Measurements from ENCODE around the gene NKPD1.

Gene NKPD1, protein sequence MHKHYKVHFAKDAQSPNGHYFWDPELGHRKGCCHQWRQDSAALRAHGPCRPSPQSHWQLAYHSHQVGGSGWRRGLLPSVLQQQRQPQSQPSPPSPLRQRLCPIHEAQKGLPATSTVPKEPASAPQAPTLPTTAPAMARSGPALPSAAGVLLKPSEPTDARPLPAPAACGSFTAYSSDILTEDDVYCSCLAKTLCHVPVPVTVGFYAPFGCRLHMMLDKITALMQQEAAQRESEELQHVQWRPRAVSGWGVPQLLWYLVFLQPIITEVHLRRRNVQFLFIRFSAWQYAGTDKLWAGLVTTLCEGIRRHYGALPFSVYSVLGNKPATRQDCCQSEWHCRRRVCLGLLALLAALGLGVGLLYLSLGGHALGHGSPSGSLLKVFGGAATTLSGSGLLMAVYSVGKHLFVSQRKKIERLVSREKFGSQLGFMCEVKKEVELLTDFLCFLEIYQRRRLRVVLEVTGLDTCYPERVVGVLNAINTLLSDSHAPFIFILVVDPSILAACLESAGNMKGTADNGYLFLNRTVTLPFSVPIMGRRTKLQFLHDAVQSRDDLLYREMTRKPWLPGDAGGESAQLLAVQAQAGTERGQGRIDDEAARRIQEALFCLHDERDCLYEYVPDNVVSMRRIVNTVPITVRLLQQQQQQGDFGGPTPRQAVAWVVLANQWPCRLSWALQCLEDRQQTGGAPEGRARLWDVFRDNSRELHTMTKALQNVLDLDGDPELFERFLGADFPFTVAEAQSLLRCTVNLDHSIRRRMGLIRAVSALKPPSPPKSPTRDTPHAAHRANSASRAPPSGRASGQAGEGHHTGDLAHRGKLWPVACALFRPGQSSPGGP
- 0 to 0.15 (median 0) reads per million in 18 experiments for total RNA-seq

DNA sequence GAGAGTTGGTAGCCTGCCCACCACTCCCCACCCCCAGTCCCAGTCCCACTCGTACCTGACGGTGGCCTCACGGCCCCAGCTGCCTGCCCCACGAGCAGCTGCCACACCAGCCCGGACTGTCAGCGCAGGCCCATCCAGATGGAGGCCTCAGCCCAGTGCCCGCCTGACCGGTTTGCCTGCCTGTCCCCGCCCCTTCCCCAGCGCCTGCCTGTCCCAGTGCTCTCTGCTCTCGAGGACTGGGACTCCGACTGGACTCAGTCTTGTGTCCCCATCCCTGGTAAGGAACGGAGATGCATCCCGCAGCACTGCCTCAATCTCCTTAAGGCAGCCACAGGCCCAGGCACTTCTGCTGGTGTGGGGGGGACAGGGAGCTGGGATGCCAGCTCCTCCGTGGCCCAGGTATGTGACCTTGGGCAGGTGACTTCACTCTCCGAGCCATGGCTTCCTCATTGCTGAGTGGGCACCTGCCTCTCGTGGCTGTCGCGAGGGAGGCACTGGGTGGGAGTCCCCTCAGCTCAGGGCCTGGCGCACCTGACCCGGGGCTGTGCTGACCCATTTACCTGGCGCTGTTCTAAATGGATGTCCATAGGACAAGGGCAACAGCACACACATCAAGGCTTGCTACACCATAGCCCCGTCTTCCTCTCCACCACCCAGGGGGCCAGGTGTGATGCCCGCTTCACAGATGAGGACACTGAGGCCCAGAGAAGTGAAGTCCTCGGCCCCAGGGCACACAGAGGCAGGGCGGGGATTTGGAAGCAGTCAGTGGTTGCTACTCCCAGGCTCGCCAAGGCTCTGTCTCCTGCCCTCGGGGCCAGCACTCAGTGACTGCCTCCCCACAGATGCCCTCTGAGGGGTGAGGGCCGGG is at the start of gene NKPD1:
TSS of gene NKPD1 (minus strand) at position 113 of the 868 bp plus-strand sequence. CDS start 832 bp downstream, outside the sequence.
- no peak for DNase-seq

DNA sequence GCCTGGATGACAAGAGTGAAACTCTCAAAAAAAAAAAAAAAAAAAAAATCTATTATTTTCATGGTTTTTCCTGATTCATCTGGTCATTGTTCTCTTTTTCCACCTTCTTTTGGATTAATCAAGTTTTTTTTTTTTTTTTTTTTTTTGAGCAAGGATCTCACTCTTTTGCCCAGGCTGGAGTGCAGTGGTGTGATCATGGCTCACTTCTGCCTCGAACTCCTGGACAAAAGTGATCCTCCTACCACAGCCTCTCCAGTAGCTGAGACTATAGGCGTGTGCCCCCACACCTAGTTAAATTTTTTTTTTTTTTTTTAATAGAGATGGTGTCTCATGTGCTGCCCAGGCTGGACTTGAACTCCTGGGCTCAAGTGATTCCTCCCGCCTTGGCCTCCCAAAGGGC is 45.5 kb upstream of the NKPD1 start:
- DNase-seq, result no peak

DNA sequence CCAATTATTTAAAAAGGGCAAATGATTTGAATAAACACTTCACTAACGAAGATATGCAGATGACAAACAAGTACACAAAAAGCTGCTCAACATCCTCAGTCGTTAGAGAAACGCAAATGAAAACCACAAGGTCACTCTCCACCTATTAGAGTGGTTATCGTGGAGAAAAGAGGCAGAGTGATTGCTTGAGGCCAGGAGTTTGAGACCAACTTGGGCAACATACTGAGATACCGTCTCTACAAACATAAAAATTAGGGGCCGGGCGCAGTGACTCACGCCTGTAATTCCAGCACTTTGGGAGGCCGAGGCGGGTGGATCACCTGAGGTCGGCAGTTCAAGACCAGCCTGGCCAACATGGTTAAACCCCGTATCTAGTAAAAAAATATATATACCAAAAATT is 45.0 kb upstream of the NKPD1 start:
- no peak for DNase-seq

DNA sequence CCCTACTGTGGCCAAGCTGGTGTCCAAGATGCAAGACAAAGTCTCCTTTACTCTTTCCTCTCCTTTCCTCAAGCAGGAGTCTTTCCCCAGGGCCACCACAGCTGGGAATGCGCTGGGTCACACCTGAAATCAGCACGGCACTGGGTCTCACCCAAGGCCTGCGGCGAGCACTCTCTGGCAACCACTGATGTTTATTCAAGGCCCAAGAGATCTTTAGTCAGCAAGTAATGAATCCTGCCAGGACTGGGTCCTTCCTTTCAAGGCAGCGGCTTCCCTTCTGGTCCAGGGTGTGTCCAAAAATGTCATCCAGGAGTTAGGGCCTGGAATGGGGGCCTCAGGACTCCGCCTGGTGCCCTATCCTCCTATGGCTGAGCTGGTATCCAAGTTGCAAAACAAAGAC is 41.9 kb upstream of the NKPD1 start:
- DNase-seq, result no peak

DNA sequence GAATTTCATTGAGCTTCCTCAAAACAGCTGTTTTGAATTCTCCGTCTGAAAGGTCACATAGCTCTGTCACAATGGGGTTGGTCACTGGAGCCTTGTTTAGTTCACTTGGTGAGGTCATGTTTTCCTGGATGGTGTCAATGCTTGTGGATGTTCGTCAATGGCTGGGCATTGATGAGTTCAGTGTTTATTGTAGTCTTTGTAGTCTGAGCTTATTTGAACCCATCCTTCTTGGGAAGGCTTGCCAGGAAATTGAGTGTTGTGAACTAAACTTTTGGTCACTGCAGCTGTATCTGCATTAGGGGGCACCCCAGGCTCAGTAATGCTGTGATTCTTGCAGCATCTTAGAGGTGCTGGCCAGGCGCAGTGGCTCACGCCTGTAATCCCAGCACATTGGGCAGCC is 39.8 kb upstream of the NKPD1 start:
- peak in 1 of 2 donors; percentile 57 for DNase-seq

DNA sequence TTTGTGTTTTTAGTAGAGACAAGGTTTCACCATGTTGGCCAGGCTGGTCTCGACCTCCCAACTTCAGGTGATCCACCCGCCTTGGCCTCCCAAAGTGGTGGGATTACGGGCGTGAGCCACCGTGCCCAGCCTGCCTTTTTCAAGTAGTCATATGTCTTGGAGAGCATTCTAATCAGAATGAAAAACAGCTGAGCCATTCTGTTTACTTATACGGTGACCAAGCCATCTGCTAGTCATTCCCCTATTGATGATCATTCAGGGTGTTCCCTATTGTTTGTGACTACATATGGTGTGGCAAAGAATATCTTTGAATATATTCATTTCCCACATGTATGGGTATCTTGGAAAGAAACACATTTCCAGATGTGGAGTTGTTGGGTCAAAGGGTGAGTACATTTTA is 35.0 kb upstream of the NKPD1 start:
- DNase-seq, result no peak

DNA sequence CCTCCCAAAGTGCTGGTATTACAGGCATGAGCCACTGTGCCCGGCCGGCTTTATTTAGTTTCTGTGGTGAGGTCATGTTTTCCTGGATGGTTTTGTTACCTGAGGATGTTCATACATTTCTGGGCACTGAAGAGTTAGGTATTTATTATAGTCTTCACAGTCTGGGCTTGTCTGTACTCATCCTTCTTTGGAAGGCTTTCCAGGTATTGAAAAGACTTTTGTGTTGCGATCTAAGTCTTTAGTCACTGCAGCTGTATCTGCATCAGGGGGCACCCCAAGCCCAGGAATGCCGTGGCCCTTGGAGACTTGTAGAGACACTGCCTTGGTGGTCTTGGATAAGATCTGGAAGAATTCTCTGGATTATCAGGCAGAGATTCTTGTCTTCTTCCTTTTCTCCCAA is 30.6 kb upstream of the NKPD1 start:
- DNase-seq, result no peak

DNA sequence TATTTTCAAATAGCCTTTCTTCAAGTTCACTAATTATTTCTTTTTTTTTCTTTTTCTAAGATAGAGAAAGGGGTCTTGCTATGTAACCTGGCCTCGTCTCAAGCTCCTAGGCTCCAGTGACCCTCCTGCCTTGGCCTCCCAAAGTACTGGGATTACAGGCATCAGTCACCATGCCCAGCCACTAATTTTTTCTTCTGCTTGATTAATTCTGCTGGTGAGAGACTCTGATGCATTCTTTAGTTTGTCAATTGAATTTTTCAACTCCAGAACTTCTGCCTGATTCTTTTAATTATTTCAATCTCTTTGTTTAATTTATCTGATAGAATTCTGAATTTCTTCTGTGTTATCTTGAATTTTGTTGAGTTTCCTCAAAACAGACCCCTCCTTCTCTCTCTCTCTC is 29.2 kb upstream of the NKPD1 start:
- DNase-seq, result no peak

DNA sequence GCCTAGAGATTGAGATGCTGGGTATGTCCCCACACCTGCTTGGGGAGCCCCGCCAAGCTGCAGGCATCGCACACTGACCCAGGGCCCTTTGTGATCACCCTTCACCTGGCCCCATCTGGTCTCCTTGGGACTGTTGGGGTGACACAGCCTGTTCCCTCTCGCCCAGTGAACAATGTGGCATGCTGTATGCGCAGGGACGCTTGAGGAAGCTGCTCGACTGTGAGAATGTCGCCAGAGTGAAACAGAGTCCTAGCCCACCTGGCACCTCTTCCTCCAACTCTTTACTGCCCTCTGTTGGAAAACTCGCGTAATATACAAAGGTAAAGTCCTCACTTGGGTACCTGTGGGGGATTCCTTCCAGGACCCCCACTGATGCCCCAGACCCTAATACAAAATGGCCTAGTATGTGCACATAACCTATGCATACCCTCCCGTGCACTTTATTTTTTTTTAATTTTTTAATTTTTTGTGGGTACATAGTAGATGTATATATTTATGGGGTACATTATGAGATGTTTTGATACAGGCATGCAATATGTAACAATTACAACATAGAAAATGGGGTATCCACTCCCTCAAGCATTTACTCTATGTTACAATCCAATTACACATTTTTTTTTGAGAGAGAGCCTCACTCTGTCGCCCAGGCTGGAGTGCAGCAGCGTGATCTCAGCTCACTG is 26.8 kb upstream of the NKPD1 start:
- DNase-seq, result no peak

DNA sequence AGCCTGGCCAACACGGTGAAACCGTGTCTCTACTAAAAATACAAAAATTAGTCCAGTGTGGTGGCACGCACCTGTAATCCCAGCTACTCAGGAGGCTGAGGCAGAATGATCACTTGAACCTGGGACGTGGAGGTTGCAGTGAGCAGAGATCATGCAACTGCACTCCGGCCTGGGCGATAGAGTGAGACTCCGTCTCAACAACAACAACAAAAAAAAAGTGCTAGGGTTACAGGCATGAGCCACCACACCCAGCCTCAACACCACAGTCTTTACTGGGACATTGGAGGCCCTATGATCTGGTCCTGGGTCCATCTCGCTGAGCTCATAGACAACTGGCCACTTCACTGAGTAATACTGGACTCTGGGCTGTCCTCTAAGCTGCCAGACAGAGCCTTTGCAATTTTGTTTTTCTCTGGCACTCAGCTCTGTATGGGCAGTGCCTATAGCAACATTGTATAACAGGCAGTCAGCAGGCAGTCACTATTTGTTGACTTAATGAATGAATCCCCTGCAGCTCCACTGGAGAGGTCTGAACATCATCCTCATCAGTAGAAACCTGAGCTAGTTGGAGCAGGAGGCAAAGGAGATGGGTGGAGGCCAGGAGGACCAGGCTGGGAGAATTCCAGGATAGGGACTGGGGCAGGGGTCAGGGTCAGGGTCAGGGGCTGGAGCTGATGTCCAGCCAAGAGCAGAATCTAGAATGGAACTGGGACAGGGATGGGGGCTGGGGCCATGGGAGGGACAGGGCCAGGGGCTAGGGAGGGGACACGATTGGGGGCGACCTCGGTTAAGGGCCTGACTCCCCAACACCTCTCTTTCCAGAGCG is 25.9 kb upstream of the NKPD1 start:
- no peak for DNase-seq

DNA sequence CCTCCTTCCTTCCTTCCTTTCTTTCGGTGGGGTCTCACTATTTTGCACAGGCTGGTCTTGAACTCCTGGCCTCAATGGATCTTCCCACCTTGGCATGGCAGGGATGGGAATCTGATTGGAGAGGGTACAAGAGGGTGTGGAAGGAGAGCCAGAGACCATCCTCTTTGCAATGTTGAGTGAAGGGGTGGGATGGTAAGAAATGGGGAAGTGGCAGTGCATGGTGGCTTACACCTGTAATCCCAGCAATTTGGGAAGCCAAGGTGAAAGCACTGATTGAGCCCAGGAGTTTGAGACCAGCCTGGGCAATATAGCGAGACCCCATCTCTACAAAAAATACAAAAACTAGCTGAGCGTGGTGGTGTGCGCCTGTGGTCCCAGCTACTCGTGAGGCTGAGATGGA is 23.3 kb upstream of the NKPD1 start:
- DNase-seq, result no peak

DNA sequence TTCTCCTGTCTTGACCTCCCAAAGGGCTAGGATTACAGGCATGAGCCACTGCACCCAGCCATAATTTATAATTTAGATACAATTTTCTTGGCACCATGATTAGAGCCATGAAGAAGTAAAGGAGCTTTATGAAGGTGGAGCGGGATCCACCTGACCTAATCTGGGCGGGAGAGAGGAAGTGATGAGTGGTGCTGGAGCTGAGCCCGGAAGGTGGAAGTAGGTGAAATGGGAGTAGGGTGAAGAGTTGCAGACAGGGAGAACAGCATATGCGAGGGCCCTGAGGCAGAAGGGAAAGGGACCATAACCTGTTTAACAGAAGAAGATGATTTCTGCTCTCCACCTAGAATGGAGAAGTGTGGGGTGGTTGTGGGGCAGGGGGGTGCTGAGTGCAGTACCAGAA is 22.0 kb upstream of the NKPD1 start:
- DNase-seq, result peak in 1 of 2 donors; percentile 18

DNA sequence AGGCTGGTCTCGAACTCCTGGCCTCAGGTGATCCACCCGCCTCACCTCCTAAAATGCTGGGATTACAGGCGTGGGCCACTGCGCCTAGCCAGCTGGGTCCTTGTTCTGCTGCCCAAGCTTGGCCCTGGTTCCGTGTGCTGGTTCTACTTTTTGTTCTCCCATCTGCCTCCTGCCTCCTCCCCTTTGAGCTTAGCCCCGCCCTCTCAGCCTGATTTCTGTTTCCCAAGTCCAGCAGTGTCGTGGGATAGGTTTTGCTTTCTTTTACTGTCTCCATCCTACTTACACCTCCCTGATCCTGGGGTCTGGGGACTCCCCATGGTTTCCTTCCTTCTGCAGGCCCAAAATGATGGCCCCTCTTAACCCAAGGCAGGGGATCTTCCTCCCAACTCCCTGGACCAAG is 20.2 kb upstream of the NKPD1 start:
- DNase-seq, result peak in 1 of 2 donors; percentile 14

DNA sequence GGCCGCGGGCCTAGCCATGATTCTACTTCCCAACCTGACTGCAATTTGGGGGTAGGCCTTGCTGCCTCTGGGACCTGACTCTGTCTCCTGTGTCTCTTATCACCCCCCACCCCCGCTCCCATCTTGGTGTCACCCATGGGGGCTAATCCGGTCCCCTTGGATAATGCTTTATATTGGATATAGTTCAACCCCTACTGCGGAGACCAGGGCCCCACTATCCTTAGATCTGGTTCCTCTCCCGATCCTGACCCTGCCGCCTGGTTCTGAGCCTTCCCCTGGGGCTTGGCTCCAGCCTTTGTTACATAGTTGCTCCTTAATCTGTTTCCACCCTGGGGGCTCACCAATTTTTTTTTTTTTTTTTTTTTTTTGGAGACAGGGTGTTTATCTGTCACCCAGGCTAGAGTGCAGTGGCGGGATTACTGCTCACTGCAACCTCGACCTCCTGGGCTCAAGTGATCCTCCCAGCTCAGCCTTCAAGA is 19.1 kb upstream of the NKPD1 start:
- no peak for DNase-seq

DNA sequence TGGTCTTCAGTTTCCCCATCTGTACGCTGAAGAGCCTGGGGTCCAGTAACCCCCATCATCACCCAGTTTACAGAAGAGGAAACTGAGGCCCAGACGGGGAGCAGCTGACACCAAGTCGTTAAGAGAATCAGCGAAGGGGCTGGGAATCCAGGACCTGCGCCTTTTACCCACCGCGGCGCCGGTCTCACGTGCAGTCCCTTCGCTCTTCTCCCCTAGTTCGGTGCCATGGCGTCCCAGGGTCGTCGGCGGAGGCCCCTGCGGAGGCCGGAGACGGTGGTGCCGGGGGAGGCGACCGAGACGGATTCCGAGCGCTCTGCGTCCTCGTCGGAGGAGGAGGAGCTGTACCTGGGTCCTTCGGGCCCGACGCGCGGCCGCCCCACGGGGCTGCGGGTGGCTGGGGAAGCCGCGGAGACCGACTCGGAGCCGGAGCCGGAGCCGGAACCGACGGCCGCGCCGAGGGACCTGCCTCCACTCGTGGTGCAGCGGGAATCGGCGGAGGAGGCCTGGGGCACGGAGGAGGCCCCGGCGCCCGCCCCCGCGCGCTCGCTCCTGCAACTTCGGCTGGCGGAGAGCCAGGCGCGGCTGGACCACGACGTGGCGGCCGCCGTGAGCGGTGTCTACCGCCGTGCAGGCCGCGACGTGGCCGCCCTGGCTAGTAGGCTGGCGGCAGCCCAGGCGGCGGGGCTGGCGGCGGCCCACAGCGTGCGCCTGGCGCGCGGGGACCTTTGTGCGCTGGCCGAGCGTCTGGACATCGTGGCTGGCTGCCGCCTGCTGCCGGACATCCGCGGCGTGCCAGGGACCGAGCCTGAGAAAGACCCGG is 18.5 kb upstream of the NKPD1 start:
- DNase-seq, result peak; percentile 19 to 65

DNA sequence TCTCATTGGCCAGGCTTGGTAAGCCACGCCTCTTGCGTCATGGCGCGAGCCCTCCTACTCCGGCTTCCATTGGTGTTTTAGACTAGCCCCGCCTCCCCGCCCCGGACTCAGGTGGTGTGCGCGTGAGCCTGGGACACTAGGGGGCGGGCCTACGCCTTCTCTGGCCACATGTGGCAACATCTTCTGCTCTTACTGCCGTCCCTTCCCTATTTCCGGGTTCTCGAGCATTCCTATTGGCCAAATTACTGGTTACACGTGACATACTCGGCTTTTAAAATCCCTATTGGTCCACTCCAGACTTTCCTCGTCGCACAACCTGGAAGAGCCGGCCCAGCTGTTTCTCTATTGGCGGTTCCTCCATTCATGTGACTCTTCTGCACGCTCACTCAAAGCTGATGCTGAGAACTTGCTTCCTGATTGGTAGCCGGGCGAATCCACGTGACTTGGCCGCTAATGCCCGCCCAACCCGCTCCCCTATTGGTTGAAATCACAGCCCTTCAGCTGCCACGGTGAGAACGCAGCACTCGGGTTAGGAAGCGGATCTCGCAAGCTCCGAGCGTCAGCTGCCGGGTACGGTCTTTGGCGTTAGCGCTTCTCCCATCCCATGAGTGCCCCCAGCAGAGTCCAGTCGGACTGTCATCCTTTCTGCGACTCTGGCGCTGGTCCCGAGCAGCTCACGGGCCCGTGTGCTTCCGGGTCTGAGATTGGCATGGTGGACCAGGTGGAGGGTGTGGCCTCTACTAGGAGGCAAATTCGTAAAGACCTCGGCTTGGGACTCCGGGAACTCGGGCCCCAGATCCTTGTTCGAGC is 17.7 kb upstream of the NKPD1 start, which contains the start of gene BLOC1S3:
TSS of gene BLOC1S3 (plus strand) at position 523 of the 810 bp plus-strand sequence. CDS start 513 bp downstream, outside the sequence.
- DNase-seq, result peak; percentile 100

DNA sequence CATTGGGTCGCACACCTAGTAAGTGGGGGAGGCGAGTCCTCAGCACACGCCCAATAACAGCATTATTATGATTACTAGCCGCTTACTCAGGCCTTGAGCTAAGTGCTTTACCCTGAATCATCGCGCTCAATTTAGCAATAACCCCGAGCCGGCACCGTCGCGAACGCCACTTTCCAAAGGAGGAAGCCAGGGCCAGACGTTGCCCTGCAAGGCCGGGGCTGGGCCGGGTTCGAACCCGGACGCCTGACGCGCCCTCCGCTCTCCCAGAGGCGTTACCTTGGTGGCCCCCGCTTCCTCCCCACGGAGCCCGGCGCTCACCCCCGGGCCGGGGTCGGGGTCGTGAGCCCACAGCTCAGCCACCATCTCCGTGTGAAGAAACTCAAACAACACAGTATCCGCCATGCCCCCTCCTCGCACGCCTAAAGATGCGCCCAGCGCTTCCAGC is 17.1 kb upstream of the NKPD1 start, which contains the start of gene TRAPPC6A:
TSS of gene TRAPPC6A (minus strand) at position 421 of the 445 bp plus-strand sequence. CDS start at position 402, 19 bp downstream.
- peak; percentile 93 to 94 for DNase-seq

DNA sequence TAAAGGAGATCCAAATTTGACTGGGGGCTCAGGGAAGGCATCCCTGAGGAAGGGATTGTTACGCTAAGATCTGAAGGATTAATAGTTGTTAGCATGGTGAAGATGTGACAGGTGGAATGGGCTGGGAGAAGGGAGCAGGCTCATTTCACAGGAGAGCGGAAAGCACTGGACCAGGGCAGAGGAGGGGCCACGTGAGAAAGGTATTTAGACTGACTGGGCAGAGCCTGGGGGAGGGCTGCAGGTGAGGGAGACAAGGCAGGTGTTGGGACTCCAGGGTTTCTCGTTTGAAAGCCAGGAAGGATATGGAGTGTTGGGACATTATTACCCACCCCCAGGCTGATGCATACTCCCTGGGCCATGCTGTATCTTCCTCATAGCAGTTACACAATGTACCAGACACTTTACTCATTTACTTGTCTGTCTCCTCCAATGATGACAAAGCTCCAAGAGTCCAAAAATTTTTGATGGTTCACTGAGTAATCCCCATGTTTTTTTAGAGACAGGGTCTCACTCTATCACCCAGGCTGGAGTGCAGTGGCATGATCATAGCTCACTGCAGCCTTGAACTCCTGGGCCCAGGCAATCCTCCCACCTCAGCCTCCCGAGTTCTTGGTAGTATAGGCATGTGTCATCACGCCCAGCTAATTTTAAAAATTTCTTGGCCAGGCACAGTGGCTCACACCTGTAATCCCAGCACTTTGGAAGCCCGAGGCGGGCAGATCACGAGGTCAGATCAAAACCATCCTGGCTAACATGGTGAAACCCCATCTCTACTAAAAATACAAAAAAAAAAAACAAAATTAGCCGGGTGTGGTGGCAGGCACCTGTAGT is 14.9 kb upstream of the NKPD1 start:
- peak; percentile 57 to 67 for DNase-seq
